Pons (tissue), 1 donor: Measurements from ENCODE around the gene PCDH17.

Source experiments
- DNase-seq: peaks from one replicate; pipeline ENCODE4 v3.0.0-alpha.2; 2016; ENCODE audit warnings: low spot score

PCDH17 gene, protein sequence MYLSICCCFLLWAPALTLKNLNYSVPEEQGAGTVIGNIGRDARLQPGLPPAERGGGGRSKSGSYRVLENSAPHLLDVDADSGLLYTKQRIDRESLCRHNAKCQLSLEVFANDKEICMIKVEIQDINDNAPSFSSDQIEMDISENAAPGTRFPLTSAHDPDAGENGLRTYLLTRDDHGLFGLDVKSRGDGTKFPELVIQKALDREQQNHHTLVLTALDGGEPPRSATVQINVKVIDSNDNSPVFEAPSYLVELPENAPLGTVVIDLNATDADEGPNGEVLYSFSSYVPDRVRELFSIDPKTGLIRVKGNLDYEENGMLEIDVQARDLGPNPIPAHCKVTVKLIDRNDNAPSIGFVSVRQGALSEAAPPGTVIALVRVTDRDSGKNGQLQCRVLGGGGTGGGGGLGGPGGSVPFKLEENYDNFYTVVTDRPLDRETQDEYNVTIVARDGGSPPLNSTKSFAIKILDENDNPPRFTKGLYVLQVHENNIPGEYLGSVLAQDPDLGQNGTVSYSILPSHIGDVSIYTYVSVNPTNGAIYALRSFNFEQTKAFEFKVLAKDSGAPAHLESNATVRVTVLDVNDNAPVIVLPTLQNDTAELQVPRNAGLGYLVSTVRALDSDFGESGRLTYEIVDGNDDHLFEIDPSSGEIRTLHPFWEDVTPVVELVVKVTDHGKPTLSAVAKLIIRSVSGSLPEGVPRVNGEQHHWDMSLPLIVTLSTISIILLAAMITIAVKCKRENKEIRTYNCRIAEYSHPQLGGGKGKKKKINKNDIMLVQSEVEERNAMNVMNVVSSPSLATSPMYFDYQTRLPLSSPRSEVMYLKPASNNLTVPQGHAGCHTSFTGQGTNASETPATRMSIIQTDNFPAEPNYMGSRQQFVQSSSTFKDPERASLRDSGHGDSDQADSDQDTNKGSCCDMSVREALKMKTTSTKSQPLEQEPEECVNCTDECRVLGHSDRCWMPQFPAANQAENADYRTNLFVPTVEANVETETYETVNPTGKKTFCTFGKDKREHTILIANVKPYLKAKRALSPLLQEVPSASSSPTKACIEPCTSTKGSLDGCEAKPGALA (N-terminal part only)

DNA sequence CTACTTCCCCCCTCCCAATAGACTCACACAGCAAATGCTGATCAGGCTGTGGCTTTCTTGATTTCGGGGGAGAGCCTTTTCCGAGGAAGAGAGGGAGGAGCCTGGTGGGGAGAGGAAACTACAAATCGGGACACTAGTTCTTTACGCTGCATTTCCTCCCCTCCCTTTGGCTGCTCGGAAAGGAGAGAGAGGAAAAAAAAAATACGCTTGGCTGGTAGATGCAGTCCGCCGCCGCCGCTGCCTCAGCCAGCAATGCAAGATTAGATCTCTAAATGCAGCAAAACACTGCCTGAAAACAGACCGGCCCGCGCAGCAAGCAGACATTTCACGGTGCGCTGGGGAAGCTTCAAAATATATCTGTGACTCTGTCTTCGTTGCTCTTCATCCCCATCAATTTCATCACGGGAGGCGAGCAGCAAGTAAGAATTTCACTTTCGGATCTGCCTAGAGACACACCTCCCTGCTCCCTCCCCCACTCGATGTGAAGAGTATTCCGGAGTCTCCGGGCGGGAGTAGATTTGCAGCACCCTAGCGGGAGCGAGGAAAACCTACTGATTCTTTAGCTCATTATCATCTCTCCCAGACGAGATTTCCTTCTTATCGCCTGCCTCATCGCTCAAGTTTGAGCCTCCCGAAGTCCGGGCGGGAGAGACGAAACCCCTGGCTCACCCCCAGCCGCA is at the start of gene PCDH17:
TSS of gene PCDH17 (plus strand) at position 149 of the 680 bp plus-strand sequence. CDS start 803 bp downstream, outside the sequence.
- DNase-seq, result peak; percentile 84

GRCh38 chr13:57582032-57582431 is 49.5 kb upstream of the PCDH17 start:
- DNase-seq, result no peak

- no peak for DNase-seq
Observed at GRCh38 chr13:57583529-57583928, 48.0 kb upstream of the PCDH17 start.

DNA sequence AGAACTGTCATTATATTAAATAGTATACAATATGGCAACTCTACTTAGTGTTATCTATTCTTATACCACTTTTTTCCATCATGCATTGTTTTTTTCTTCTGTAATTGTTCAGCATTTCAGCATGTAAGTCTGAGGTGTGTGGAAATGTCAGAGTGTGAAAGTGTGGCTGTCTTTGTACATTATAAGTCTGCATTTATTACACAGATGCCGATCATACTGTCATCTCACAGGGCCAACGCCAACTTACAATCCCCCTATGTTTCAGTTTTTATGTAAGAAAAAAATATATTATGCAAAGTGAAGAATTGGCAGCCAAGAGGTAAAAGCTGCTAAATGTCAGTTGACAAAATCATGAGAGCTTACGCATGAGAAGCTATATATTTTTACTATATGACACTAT is 42.9 kb upstream of the PCDH17 start:
- DNase-seq, result no peak

DNA sequence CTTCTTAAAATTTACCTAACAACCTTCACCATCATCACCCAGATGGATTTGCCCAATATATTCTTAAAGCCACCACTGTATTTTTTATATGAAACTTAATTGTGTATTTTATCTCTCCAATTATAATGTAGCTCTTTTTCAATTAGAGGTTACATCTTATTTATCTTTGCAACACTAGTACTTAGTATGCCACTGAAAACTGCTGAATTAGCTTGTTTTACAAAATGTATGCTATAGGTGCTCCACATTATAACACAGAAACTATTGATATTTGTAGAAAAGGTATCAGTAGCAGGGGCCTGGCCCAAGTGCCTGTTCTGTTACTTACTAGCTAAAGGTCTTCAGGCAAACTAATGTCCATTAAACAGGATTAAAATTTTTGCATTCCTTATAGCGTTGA is 35.8 kb upstream of the PCDH17 start:
- no peak for DNase-seq

DNA sequence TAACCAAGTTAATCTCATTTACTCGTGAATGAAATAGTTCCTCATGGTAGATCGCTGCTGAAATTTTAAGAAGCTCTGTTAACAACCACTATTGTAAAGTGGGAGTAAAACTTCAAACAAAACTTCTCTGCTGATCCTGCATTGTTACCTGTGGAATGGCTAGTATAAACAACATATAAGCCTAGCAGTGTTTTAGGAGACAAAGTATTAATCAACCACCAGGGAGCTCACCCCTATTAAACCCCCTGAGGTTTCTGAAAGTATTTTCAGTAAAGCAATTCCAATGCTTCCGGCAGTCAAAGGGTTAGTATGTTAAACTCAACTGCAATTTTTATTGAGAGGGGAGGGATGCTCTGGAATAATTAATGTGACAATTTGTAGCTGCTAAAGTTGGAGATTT is 30.0 kb upstream of the PCDH17 start:
- no peak for DNase-seq

DNA sequence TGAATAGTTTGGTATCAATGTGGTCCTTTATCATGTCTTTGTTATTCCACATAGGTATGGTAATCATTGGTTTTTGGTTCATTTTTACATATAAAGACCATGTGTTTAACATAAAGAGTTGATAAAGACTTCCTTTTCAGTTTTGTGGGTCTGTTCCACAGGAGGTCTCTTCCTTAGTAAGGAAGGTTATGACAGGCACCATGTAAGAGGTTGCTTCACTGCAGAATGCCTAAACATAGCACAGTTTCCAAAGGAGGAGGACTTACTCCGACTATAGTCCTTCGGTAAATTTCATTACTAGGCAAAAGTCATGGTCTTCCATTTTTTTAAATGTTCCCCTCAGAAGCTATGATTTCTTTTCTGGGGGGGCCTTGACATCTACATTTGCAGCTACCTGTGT is 27.1 kb upstream of the PCDH17 start:
- no peak for DNase-seq

- DNase-seq, result no peak
Observed at GRCh38 chr13:57611969-57612368, 19.6 kb upstream of the PCDH17 start.

GRCh38 chr13:57612568-57612967 is 19.0 kb upstream of the PCDH17 start:
- no peak for DNase-seq

GRCh38 chr13:57624565-57625435 is 6.7 kb upstream of the PCDH17 start:
- DNase-seq, result peak; percentile 88

DNA sequence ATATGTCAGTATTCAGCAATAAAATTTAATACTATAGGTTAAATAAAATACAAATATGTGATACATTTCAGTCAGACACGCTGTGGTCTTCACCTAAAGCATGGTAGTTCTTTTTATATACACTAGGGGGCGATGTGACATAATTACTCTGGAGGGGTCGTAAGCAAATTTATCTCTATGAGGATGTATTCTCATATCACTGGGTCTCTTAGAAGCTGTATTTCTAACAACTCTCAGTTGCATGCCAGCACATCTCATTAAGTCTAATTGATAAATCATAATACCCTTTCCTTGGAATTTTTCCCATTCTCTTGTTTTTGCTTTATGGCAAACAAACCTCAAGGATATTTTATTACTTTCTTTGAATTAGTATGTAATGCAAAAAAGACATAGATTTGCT is 3.9 kb upstream of the PCDH17 start:
- DNase-seq, result peak; percentile 67

DNA sequence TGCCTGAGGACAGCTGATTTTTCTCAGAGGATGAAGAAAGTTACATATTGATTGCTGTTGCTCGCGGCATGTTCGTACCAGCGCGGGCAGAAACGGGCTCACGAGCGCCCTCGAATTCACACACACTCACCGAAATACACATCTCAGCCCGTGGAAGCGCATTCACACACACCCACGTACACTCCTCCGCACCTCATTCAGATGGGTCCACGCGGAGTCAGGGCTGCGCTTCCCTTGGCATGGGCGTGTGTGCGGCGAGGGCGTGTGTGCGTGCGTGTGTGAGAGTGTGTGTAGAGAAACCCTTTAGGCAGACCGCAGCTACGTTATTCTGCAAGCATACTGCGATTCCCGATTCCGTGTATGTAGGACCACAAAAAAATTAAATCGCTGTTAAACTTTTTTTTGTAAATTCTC is 2.1 kb upstream of the PCDH17 start:
- DNase-seq, result peak; percentile 72

GRCh38 chr13:57629821-57630235 is 1.7 kb upstream of the PCDH17 start:
- peak; percentile 99 for DNase-seq

GRCh38 chr13:57630661-57631595 is 616 bp upstream of the PCDH17 start:
- peak; percentile 91 for DNase-seq

- DNase-seq, result no peak
Observed at GRCh38 chr13:57632276-57633140, 964 bp downstream of the PCDH17 start.

DNA sequence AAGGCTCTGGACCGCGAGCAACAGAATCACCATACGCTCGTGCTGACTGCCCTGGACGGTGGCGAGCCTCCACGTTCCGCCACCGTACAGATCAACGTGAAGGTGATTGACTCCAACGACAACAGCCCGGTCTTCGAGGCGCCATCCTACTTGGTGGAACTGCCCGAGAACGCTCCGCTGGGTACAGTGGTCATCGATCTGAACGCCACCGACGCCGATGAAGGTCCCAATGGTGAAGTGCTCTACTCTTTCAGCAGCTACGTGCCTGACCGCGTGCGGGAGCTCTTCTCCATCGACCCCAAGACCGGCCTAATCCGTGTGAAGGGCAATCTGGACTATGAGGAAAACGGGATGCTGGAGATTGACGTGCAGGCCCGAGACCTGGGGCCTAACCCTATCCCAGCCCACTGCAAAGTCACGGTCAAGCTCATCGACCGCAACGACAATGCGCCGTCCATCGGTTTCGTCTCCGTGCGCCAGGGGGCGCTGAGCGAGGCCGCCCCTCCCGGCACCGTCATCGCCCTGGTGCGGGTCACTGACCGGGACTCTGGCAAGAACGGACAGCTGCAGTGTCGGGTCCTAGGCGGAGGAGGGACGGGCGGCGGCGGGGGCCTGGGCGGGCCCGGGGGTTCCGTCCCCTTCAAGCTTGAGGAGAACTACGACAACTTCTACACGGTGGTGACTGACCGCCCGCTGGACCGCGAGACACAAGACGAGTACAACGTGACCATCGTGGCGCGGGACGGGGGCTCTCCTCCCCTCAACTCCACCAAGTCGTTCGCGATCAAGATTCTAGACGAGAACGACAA is 1.8 kb downstream of the PCDH17 start:
- DNase-seq, result peak; percentile 77

GRCh38 chr13:57633950-57634838 is 2.6 kb downstream of the PCDH17 start:
- peak; percentile 62 for DNase-seq
